Sigmoid colon (tissue), 7 donors: ENCODE measurements around the gene TSPAN14. TPM values are rescaled to one million over a fixed set of nuclear protein-coding genes. Genes with fewer than 3 reads are reported as not detected.
A peak's percentile ranks its signal among the peaks of the same experiment; 100 is the strongest.

Source experiments
- DNase-seq: peaks from one replicate; pipeline ENCODE4 v3.0.0-alpha.2; 2019
- H3K27ac ChIP-seq, 4 donors: fragments of 200-600 bp; sonication (generic); one replicate each; pipeline ENCODE4 v1.5.1; 2016 to 2019; ENCODE audit warnings: mild to moderate bottlenecking in 1 of 4
- H3K27me3 ChIP-seq, 3 donors: fragments of 200-600 bp; sonication (generic); one replicate each; pipeline ENCODE4 v1.5.1; 2019; ENCODE audit warnings: mild to moderate bottlenecking in 1 of 3
- H3K36me3 ChIP-seq, 4 donors: fragments of 200-600 bp; sonication (generic); one replicate each; pipeline ENCODE4 v1.5.1; 2016 to 2019
- H3K4me1 ChIP-seq, 4 donors: fragments of 200-600 bp; sonication (generic); one replicate each; pipeline ENCODE4 v1.5.1; 2017 to 2019
- H3K4me3 ChIP-seq, 4 donors: fragments of 200-600 bp; sonication (generic); one replicate each; pipeline ENCODE4 v1.5.1; 2017 to 2019; ENCODE audit warnings: mild to moderate bottlenecking in 2 of 4, moderate library complexity in 1 of 4
- H3K9me3 ChIP-seq, 4 donors: fragments of 200-600 bp in 3 of 4; sonication (generic) in 3 of 4; one replicate each; pipeline versions ENCODE4 v1.5.1 to v1.6.1; 2013 to 2019
- EP300 ChIP-seq, 4 donors: sonication (generic); formaldehyde crosslinking; IDR thresholded peaks; one replicate each; pipeline ENCODE4 v1.6.1; 2017; ENCODE audit warnings: antibody characterized with exemption in 4 of 4
- POLR2A ChIP-seq, 2 donors: fragments of 450-650 bp; IDR thresholded peaks; one replicate each; pipeline ENCODE4 v1.6.1; 2016; ENCODE audit warnings: antibody characterized with exemption in 2 of 2, mild to moderate bottlenecking in 2 of 2, moderate library complexity in 2 of 2
- POLR2AphosphoS5 ChIP-seq, 4 donors: sonication (generic); formaldehyde crosslinking; IDR thresholded peaks; one replicate each; pipeline ENCODE4 v1.6.1; 2017; ENCODE audit warnings: antibody characterized with exemption in 4 of 4
- WGBS, 2 donors: extraction: QIAGEN DNeasy Blood & Tissue Kit; methylation state at CpG; one replicate each; pipeline ENCODE4 v1.1.7; 2013; 5-methylcytosine and 5-hydroxymethylcytosine counted together
- intact Hi-C: fragments of 100-400 bp; cut with DNase I; formaldehyde crosslinking; loops from one replicate; pipeline ENCODE4 v1.15.1; 2023
- polyA plus RNA-seq, 3 donors: library from polyadenylated mRNA; stranded (reverse); fragments of 200-250 nt; gene quantifications; one replicate each; pipeline ENCODE4 v1.2.3, GENCODE V29; 2013
- total RNA-seq, 4 donors: library from RNA; depleted of rRNA; stranded (reverse); fragments of >200 nt; gene quantifications; one replicate each; pipeline ENCODE4 v1.1.0, GENCODE V29; 2016
- TF ChIP-seq, protein P1 (sequence below), 4 experiments: fragments of 450-650 bp in 3 of 4; fragments of 200-600 bp in 1 of 4; IDR thresholded peaks; one replicate each; pipeline ENCODE4 v1.5.1; 2016 to 2019; ENCODE audit warnings: antibody characterized with exemption in 4 of 4, mild to moderate bottlenecking in 3 of 4, moderate library complexity in 2 of 4
- donor health status: healthy with polysubstance abuse.
- donor health status: Bipolar disorder and iron deficiency.
- donor health status: healthy.

The TSPAN14 gene
- total and polyA plus RNA-seq, 7 donors, result 12.0 to 67.3 (median 23.5) TPM

DNA sequence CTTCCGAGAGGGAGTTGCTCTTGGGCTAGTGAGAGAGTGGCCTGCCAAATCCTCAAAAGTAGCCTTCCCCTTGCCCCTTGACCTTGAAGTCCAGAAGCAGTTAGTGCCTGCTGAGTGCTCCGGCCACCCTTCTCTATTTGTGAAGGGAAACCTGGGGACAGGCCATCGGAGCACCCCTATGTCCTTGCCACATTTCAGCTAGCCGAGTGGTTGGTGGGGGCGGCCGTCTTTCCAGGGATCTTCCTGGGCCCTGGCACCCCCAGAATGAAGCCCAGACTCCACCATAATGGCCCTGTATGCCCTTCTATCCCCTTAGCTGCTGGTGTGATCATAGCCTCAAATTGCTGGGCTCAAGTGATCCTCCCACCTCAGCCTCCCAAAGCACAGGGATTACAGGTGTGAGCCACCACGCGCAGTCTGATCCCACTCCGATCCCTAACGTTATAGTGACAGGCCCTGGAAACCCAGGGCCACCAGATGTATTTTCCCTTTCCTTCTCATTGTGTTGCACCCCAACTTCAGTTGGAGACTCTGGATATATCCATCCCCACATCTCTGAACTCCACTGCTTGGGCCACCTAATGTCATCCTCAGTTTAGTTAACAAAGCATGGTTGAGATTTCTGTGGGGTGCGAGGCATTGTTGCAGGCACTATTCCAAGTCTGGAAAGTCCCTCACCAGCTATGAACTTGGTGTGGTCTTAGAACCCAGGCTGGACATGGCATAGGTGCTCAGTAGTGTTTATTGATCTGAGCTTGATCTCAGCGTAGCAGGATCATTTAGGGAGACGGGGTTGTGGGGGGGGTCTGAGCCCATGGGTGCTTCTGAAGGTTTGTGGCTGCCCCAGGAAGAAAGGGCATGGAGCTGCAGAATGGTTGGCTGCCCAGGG is 1.6 kb downstream of the TSPAN14 start:
- WGBS, 2 donors, result 40 to 59% methylated on average over 13 of the region's 13 CpGs
- intact Hi-C loops, result no loop called here
- TF ChIP-seq POLR2AphosphoS5 (IDR thresholded peaks at IDR 0.05) (no peak), POLR2A (IDR thresholded peaks at IDR 0.05) (no peak), EP300 (IDR thresholded peaks at IDR 0.05) (no peak)
- TF ChIP-seq, protein P1, sequence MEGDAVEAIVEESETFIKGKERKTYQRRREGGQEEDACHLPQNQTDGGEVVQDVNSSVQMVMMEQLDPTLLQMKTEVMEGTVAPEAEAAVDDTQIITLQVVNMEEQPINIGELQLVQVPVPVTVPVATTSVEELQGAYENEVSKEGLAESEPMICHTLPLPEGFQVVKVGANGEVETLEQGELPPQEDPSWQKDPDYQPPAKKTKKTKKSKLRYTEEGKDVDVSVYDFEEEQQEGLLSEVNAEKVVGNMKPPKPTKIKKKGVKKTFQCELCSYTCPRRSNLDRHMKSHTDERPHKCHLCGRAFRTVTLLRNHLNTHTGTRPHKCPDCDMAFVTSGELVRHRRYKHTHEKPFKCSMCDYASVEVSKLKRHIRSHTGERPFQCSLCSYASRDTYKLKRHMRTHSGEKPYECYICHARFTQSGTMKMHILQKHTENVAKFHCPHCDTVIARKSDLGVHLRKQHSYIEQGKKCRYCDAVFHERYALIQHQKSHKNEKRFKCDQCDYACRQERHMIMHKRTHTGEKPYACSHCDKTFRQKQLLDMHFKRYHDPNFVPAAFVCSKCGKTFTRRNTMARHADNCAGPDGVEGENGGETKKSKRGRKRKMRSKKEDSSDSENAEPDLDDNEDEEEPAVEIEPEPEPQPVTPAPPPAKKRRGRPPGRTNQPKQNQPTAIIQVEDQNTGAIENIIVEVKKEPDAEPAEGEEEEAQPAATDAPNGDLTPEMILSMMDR (IDR thresholded peaks at IDR 0.05), result no peak
- H3K36me3 ChIP-seq, result no peaks in the 10 kb centered on the region
- H3K4me3 ChIP-seq, result peak overlapping the region; percentile 76 to 97 (median 89)
- H3K4me1 ChIP-seq, result peaks cover 0 to 58% (median 52%) of the 10 kb centered on the region in 4 donors
- H3K27ac ChIP-seq, result peak overlapping the region; percentile 96 to 100 (median 98)
- no peaks in the 10 kb centered on the region for H3K27me3 ChIP-seq
- H3K9me3 ChIP-seq, result no peaks in the 10 kb centered on the region
- DNase-seq, result no peak

DNA sequence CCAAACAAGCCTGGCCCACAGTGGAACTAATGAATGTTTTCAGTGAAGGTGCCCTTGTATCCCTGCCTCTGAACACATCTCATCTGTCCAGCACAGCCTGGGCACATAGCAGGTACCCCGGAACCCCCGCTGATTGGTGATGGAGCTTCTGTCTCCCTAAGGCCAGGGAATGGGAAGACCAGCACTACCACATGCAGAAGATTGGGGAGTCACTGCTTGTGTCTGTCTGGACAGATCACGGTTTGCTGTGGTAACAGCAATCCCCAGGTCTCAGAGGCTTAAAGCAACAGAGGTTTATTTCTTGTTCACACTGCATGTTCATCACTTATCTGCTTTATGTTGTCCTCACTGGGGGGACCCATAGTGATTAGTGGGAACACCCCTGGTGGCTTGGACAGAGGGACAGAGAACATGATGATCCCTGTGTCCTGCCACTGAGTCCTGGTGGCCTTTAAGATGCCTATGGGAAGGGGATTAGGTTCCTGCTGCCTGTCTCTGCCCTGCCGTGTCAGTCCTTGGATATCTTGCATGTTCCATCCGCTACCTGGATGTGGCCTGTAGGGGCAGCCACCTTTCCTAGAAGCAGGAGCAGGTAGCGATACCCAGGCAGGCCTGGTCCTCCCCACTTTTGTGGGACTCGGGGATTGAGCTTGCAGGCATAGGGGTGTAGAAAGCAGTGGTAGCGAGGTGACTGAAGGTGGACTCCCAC is 3.6 kb downstream of the TSPAN14 start:
- intact Hi-C loops, result no loop called here
- Histone ChIP-seq H3K27ac (peak overlapping the region in 2 of 4 donors; percentile 74 to 79), H3K36me3 (no peaks in the 10 kb centered on the region), H3K4me3 (no peak overlapping the region), H3K4me1 (peaks cover 0 to 78% (median 72%) of the 10 kb centered on the region in 4 donors), H3K9me3 (no peaks in the 10 kb centered on the region), H3K27me3 (no peaks in the 10 kb centered on the region)
- 81 to 84% methylated on average over 8 of the region's 8 CpGs for WGBS, 2 donors
- no peak for DNase-seq
- no peak for TF ChIP-seq EP300 (IDR thresholded peaks at IDR 0.05)
- TF ChIP-seq POLR2AphosphoS5 (IDR thresholded peaks at IDR 0.05), result no peak

DNA sequence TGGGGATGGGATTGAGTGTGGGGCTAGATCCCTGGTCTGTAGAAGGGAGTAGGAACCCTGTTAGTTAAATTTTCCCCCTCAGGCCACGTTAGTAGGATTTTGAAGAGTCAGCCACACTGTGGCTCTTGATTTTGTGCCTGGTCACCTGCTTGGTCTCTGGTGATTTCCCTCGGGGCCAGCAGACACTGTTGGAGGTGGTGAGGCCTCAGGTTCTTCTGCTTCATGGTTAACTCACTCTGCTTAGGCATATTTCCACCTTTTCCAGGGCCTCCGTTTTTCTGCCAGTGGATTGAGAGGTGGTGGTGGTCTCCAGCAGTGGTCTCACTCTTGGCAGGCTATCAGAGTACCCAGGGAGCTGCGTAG is 4.1 kb downstream of the TSPAN14 start:
- intact Hi-C loops, result no loop called here
- Histone ChIP-seq H3K4me1 (peaks cover 0 to 80% (median 73%) of the 10 kb centered on the region in 4 donors), H3K36me3 (no peaks in the 10 kb centered on the region), H3K27me3 (no peaks in the 10 kb centered on the region), H3K9me3 (no peaks in the 10 kb centered on the region), H3K4me3 (no peak overlapping the region), H3K27ac (peak overlapping the region in 3 of 4 donors; percentile 20 to 79 (median 74))
- WGBS, 2 donors, result 41 to 52% methylated on average over 4 of the region's 4 CpGs
- DNase-seq, result no peak
- TF ChIP-seq, protein P1 (IDR thresholded peaks at IDR 0.05), result no peak
- TF ChIP-seq EP300 (IDR thresholded peaks at IDR 0.05), result no peak
- TF ChIP-seq POLR2AphosphoS5 (IDR thresholded peaks at IDR 0.05), result no peak
- TF ChIP-seq POLR2A (IDR thresholded peaks at IDR 0.05), result no peak

DNA sequence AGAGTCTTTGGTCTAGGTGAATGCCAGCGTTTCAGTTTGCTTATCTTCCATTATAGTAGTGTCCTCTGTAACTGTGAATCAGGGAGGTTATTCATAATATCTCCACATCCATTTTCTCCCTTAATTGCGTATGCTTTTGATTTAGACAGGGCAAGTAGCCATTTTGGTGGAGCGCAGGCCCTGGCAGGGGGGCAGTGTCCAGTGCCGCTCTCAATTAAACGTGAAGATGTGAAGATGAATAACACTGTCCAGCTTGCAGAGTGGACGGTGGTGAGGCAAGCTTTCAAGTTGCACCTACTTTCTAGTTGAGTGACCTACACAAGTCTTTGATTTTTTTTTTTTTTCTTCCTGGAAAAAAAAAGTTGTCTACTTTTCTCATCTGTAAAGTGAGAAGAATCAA is 4.5 kb downstream of the TSPAN14 start:
- WGBS, 2 donors, result 56 to 67% methylated on average over 6 of the region's 6 CpGs

More for the DNA sequence above, 4.5 kb downstream of the TSPAN14 start:
- no peaks in the 10 kb centered on the region for H3K9me3 ChIP-seq
- no peaks in the 10 kb centered on the region for H3K27me3 ChIP-seq
- peak overlapping the region in 3 of 4 donors; percentile 43 to 79 (median 74) for H3K27ac ChIP-seq
- peaks cover 0 to 80% (median 73%) of the 10 kb centered on the region in 4 donors for H3K4me1 ChIP-seq
- H3K4me3 ChIP-seq, result no peak overlapping the region
- no peaks in the 10 kb centered on the region for H3K36me3 ChIP-seq
- DNase-seq, result no peak
- intact Hi-C loops, result no loop called here
- TF ChIP-seq POLR2A (IDR thresholded peaks at IDR 0.05), result no peak
- no peak for TF ChIP-seq EP300 (IDR thresholded peaks at IDR 0.05)
- TF ChIP-seq, protein P1 (IDR thresholded peaks at IDR 0.05), result no peak
- TF ChIP-seq POLR2AphosphoS5 (IDR thresholded peaks at IDR 0.05), result no peak
